Measurements from ENCODE around the gene ZNF71.
"Not testable (repeated sequence)": the region's sequence is repeated elsewhere in the genome, so short reads cannot be mapped to it uniquely, and the experiment has no call there.

The ZNF71 gene

GRCh38 chr19:56660381-56661107, 65.4 kb downstream of the ZNF71 start:
- Histone ChIP-seq H3K4me3 (ENCODE audit: low read length in 2 of 2) (peak overlapping the region; percentile 35 to 43), H3K27me3 (ENCODE audit: control insufficient read depth in 1 of 2, insufficient read depth in 2 of 2, low read length in 2 of 2) (no peaks in the 10 kb centered on the region), H3K4me1 (ENCODE audit: control insufficient read depth, insufficient read depth, low read length) (peaks cover 2% of the 10 kb centered on the region), H3K36me3 (ENCODE audit: control insufficient read depth in 2 of 2, insufficient read depth in 2 of 2, low read length in 2 of 2) (peaks cover 13 to 14% of the 10 kb centered on the region in 2 donors), H3K9me3 (ENCODE audit: control insufficient read depth in 2 of 2, low read length in 2 of 2) (peaks cover 0 to 3% of the 10 kb centered on the region in 2 donors), H3K27ac (ENCODE audit: low read length) (no peak overlapping the region), H3K9ac (ENCODE audit: low read length in 2 of 2) (peak overlapping the region in 1 of 2 donors; percentile 36)

DNA sequence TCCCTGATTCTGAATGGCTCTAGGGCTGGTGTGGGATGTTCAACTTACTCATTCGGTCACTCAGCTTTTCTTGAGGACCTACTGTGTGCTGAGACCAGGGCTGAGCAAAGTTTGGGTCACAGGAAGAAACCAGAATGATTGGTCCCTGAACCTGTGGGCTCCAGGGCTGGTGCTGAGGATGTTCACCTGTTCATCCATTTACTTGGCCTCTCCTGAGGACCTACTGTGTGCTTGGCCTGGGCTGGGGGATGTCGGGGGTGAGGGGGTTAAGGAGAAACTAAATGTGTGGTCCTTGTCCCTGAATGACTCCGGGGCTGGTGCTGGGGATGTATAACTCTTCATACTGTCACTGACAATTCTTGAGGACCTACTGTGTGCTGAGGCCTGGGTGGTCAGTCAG, 66.1 kb downstream of the ZNF71 start:
- Histone ChIP-seq H3K36me3 (ENCODE audit: control insufficient read depth in 2 of 2, insufficient read depth in 2 of 2, low read length in 2 of 2) (peaks cover 13 to 14% of the 10 kb centered on the region in 2 donors), H3K9me3 (ENCODE audit: control insufficient read depth in 2 of 2, low read length in 2 of 2) (peaks cover 0 to 3% of the 10 kb centered on the region in 2 donors), H3K27ac (ENCODE audit: low read length) (no peak overlapping the region), H3K4me1 (ENCODE audit: control insufficient read depth, insufficient read depth, low read length) (peaks cover 2% of the 10 kb centered on the region), H3K9ac (ENCODE audit: low read length in 2 of 2) (no peak overlapping the region), H3K27me3 (ENCODE audit: control insufficient read depth in 1 of 2, insufficient read depth in 2 of 2, low read length in 2 of 2) (no peaks in the 10 kb centered on the region), H3K4me3 (ENCODE audit: low read length in 2 of 2) (peak overlapping the region in 1 of 2 donors; percentile 43)

GRCh38 chr19:56663931-56664500, 68.9 kb downstream of the ZNF71 start:
- Histone ChIP-seq H3K36me3 (ENCODE audit: control insufficient read depth in 2 of 2, insufficient read depth in 2 of 2, low read length in 2 of 2) (peaks cover 14 to 17% of the 10 kb centered on the region in 2 donors), H3K9ac (ENCODE audit: low read length in 2 of 2) (no peak overlapping the region), H3K4me1 (ENCODE audit: control insufficient read depth, insufficient read depth, low read length) (peaks cover 2% of the 10 kb centered on the region), H3K4me3 (ENCODE audit: low read length in 2 of 2) (no peak overlapping the region), H3K9me3 (ENCODE audit: control insufficient read depth in 2 of 2, low read length in 2 of 2) (peaks cover 0 to 3% of the 10 kb centered on the region in 2 donors), H3K27me3 (ENCODE audit: control insufficient read depth in 1 of 2, insufficient read depth in 2 of 2, low read length in 2 of 2) (no peaks in the 10 kb centered on the region), H3K27ac (ENCODE audit: low read length) (no peak overlapping the region)

DNA sequence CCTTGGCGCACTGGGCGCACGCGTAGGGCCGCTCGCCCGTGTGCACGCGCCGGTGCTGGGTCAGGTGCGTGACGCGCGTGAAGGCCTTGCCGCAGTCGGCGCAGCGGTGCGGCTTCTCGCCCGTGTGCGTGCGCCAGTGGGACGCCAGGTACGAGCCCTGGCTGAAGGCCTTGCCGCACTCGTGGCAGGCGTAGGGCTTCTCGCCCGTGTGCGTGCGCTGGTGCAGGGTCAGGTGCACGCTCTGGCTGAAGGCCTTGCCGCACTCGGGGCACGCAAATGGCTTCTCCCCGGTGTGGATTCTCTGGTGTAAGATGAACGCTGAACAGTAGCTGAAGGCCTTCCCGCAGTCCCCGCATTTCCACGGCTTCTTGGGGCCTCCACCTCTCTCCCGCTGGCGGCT, 69.4 kb downstream of the ZNF71 start:
- no peak overlapping the region for H3K9ac ChIP-seq (ENCODE audit: low read length in 2 of 2)
- no peak overlapping the region for H3K4me3 ChIP-seq (ENCODE audit: low read length in 2 of 2)
- peaks cover 0 to 3% of the 10 kb centered on the region in 2 donors for H3K9me3 ChIP-seq (ENCODE audit: control insufficient read depth in 2 of 2, low read length in 2 of 2)
- H3K27me3 ChIP-seq (ENCODE audit: control insufficient read depth in 1 of 2, insufficient read depth in 2 of 2, low read length in 2 of 2), result no peaks in the 10 kb centered on the region
- no peak overlapping the region for H3K27ac ChIP-seq (ENCODE audit: low read length)
- H3K4me1 ChIP-seq (ENCODE audit: control insufficient read depth, insufficient read depth, low read length), result peaks cover 2% of the 10 kb centered on the region
- peaks cover 14 to 17% of the 10 kb centered on the region in 2 donors for H3K36me3 ChIP-seq (ENCODE audit: control insufficient read depth in 2 of 2, insufficient read depth in 2 of 2, low read length in 2 of 2)

- no peaks in the 10 kb centered on the region for H3K9me3 ChIP-seq (ENCODE audit: control insufficient read depth in 2 of 2, low read length in 2 of 2)
These were observed 72.3 kb downstream of the ZNF71 start for GRCh38 chr19:56667311-56667870.

DNA sequence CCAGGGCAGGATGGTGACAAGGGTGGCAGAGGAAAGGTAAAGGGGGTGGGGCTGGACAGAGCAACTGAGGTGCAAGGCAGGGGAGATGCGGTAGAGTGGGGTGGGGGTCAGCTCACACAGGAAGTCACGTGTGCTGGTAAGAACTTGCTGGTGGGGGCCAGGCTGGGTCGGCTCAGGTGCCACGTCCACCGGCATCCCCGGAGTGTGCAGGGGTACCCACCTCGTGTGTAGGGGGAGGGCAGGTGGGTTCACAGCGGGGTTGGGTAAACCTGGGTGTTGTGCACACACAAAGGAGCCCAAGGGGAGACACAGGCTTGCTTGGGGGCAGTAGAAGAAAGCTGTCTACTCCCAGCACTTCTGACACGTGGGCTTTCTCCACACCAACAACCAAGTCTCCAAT, 73.6 kb downstream of the ZNF71 start:
- Histone ChIP-seq H3K36me3 (ENCODE audit: control insufficient read depth in 2 of 2, insufficient read depth in 2 of 2, low read length in 2 of 2) (peaks cover 8% of the 10 kb centered on the region in 2 donors), H3K9me3 (ENCODE audit: control insufficient read depth in 2 of 2, low read length in 2 of 2) (no peaks in the 10 kb centered on the region), H3K9ac (ENCODE audit: low read length in 2 of 2) (no peak overlapping the region), H3K27me3 (ENCODE audit: control insufficient read depth in 1 of 2, insufficient read depth in 2 of 2, low read length in 2 of 2) (no peaks in the 10 kb centered on the region), H3K4me1 (ENCODE audit: control insufficient read depth, insufficient read depth, low read length) (peaks cover 14% of the 10 kb centered on the region), H3K4me3 (ENCODE audit: low read length in 2 of 2) (no peak overlapping the region), H3K27ac (ENCODE audit: low read length) (no peak overlapping the region)

More at GRCh38 chr19:56667311-56667870, 72.3 kb downstream of the ZNF71 start:
- peaks cover 14 to 15% of the 10 kb centered on the region in 2 donors for H3K36me3 ChIP-seq (ENCODE audit: control insufficient read depth in 2 of 2, insufficient read depth in 2 of 2, low read length in 2 of 2)
- no peak overlapping the region for H3K9ac ChIP-seq (ENCODE audit: low read length in 2 of 2)
- H3K4me1 ChIP-seq (ENCODE audit: control insufficient read depth, insufficient read depth, low read length), result peaks cover 14% of the 10 kb centered on the region
- no peaks in the 10 kb centered on the region for H3K27me3 ChIP-seq (ENCODE audit: control insufficient read depth in 1 of 2, insufficient read depth in 2 of 2, low read length in 2 of 2)
- no peak overlapping the region for H3K27ac ChIP-seq (ENCODE audit: low read length)
- H3K4me3 ChIP-seq (ENCODE audit: low read length in 2 of 2), result no peak overlapping the region

GRCh38 chr19:56670401-56670960, 75.4 kb downstream of the ZNF71 start:
- peaks cover 0 to 4% of the 10 kb centered on the region in 2 donors for H3K36me3 ChIP-seq (ENCODE audit: control insufficient read depth in 2 of 2, insufficient read depth in 2 of 2, low read length in 2 of 2)
- no peak overlapping the region for H3K27ac ChIP-seq (ENCODE audit: low read length)
- H3K27me3 ChIP-seq (ENCODE audit: control insufficient read depth in 1 of 2, insufficient read depth in 2 of 2, low read length in 2 of 2), result no peaks in the 10 kb centered on the region
- H3K9ac ChIP-seq (ENCODE audit: low read length in 2 of 2), result peak overlapping the region in 1 of 2 donors; percentile 95
- H3K4me1 ChIP-seq (ENCODE audit: control insufficient read depth, insufficient read depth, low read length), result peaks cover 14% of the 10 kb centered on the region
- H3K4me3 ChIP-seq (ENCODE audit: low read length in 2 of 2), result peak overlapping the region; percentile 99 to 100
- H3K9me3 ChIP-seq (ENCODE audit: control insufficient read depth in 2 of 2, low read length in 2 of 2), result no peaks in the 10 kb centered on the region

DNA sequence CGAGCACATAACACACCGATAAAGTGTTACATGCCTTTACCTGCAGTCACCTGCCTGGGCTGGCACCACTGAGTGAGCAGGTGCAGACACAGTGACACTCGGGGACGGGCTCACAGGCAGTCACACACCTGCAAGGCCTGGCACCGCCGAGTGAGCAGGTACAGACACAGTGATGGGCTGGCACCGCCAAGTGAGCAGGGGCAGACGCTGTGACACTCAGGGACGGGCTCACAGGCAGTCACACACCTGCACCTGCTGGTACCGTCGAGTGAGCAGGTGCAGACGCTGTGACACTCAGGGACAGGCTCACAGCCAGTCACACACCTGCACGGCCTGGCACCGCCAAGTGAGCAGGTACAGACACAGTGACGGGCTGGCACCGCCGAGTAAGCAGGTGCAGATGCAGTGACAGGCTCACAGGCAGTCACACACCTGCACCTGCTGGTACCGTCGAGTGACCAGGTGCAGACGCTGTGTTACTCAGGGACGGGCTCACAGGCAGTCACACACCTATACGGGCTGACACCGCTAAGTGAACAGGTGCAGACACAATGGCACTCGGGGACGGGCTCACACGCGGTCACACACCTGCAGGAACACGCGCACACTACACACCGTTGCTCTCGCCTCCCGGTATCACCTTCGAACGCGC, 76.0 kb downstream of the ZNF71 start:
- Histone ChIP-seq H3K9me3 (ENCODE audit: control insufficient read depth in 2 of 2, low read length in 2 of 2) (no peaks in the 10 kb centered on the region), H3K27me3 (ENCODE audit: control insufficient read depth in 1 of 2, insufficient read depth in 2 of 2, low read length in 2 of 2) (no peaks in the 10 kb centered on the region), H3K4me1 (ENCODE audit: control insufficient read depth, insufficient read depth, low read length) (peaks cover 14% of the 10 kb centered on the region), H3K9ac (ENCODE audit: low read length in 2 of 2) (peak overlapping the region; percentile 92 to 95), H3K27ac (ENCODE audit: low read length) (peak overlapping the region; percentile 46), H3K36me3 (ENCODE audit: control insufficient read depth in 2 of 2, insufficient read depth in 2 of 2, low read length in 2 of 2) (peaks cover 0 to 4% of the 10 kb centered on the region in 2 donors), H3K4me3 (ENCODE audit: low read length in 2 of 2) (peak overlapping the region; percentile 99 to 100)

DNA sequence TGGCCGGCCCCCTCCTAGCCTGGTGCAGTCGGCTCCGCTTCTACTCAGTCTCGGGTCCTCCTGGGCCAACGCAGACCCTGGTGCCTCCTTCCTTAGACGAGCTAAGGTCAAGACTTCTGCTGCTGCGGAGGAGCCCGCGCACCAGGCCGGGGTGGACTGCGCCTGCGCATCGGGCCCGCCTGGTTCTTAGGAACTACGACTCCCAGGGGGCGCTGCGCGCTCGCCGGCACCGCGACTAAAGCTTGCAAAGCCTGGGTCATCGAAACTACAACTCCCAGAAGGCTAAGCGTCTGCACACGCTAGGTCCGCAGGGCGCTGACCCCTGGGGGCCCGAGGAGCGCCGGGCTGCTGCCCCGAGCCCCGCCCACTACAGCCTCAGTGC, 76.5 kb downstream of the ZNF71 start, which contains the start of gene ZNF835:
Gene ZNF835, minus strand, starts transcription at position 145 of the 382 bp plus-strand sequence. CDS start 6,559 bp downstream, outside the sequence.
- H3K4me3 ChIP-seq (ENCODE audit: low read length in 2 of 2), result peak within 1 kb of the TSS; percentile 99 to 100
- peak within 1 kb of the TSS; percentile 46 for H3K27ac ChIP-seq (ENCODE audit: low read length)
- no peaks in the 10 kb centered on the region for H3K27me3 ChIP-seq (ENCODE audit: control insufficient read depth in 1 of 2, insufficient read depth in 2 of 2, low read length in 2 of 2)
- H3K9me3 ChIP-seq (ENCODE audit: control insufficient read depth in 2 of 2, low read length in 2 of 2), result no peaks in the 10 kb centered on the region
- peaks cover 0 to 4% of the 10 kb centered on the region in 2 donors for H3K36me3 ChIP-seq (ENCODE audit: control insufficient read depth in 2 of 2, insufficient read depth in 2 of 2, low read length in 2 of 2)
- H3K9ac ChIP-seq (ENCODE audit: low read length in 2 of 2), result peak within 1 kb of the TSS; percentile 92 to 95
- peaks cover 14% of the 10 kb centered on the region for H3K4me1 ChIP-seq (ENCODE audit: control insufficient read depth, insufficient read depth, low read length)

DNA sequence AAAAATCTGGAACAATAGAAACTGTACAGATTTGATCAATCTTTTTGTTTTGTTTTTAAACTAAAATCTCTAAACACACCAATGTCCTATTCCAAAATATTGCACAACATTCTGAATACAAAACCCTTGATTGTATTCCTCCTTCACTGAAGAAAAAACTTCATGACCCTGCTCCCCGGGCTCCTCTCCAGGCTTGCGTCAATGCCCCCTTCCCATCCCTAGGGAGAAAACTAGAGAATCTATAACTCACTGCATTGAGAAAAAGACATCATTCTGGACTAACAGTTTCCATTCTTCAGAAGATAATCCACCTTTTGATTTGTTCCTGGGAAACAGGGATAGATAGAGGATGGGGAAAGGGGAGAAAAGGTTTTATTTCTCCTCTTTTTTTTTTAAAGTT, 77.5 kb downstream of the ZNF71 start:
- H3K27me3 ChIP-seq (ENCODE audit: control insufficient read depth in 1 of 2, insufficient read depth in 2 of 2, low read length in 2 of 2); H3K4me3 ChIP-seq (ENCODE audit: low read length in 2 of 2); H3K27ac ChIP-seq (ENCODE audit: low read length); H3K36me3 ChIP-seq (ENCODE audit: control insufficient read depth in 2 of 2, insufficient read depth in 2 of 2, low read length in 2 of 2); H3K9me3 ChIP-seq (ENCODE audit: control insufficient read depth in 2 of 2, low read length in 2 of 2); H3K9ac ChIP-seq (ENCODE audit: low read length in 2 of 2): not testable (repeated sequence)
- H3K4me1 ChIP-seq (ENCODE audit: control insufficient read depth, insufficient read depth, low read length), result peaks cover 14% of the 10 kb centered on the region
